Suppressor macrophage treated with lipopolysaccharide for 1 hour (primary cell): ENCODE measurements around the gene WRNIP1.

Experiments used
- DNase-seq, 3 donors: peaks; one replicate each; pipeline ENCODE4 v3.0.0-alpha.2; 2020 to 2022

Gene WRNIP1

DNA sequence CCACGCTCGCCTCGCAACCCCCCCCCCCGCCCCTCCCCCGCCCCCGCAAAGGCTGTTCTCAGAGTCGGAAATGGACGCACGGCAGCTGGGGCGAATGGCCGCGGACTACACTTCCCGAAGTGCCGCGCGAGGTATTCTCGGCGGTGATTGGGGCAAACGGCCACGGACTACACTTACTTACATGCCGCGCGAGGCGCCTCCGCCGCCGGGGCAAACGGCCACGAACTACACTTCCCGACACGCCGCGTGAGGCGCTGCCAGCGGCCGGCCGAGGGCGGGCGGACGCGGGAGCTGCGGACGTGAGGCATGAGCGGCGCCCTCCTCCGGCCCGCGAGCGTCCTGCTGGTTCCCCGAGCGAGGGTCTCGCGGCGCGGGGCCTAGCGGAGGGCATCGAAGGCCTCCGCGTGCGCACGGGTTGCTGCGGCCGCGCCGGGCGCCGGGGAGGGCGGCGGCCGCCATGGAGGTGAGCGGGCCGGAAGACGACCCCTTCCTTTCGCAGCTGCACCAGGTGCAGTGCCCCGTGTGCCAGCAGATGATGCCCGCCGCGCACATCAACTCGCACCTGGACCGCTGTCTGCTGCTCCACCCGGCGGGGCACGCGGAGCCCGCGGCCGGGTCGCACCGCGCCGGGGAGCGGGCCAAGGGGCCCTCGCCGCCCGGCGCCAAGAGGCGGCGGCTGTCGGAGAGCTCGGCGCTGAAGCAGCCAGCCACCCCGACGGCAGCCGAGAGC, at the start of gene WRNIP1:
Gene WRNIP1, plus strand, starts transcription at position 228 of the 730 bp plus-strand sequence. Its CDS starts 230 bp downstream, at position 458.
- peak; percentile 99 to 100 (median 100) for DNase-seq

DNA sequence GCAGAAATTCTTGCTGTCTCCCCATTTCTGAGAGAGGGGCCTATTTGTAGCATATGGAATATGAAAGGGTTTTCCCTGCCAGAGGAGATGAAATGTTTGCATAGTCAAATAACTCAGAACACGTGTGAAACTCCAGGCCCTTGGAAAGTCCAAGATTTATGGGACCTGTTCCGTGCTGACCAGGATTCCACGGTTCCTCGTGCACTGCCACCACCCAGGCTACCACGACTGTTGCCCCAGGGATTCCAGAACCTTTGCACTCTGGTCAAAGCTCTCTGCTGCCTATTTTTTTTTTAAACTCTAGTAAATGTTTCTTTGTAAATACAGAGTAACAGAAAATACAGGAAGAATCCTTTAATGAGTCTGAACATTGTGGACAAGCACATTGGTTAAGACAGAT, 49.5 kb upstream of the WRNIP1 start:
- DNase-seq: no peak

DNA sequence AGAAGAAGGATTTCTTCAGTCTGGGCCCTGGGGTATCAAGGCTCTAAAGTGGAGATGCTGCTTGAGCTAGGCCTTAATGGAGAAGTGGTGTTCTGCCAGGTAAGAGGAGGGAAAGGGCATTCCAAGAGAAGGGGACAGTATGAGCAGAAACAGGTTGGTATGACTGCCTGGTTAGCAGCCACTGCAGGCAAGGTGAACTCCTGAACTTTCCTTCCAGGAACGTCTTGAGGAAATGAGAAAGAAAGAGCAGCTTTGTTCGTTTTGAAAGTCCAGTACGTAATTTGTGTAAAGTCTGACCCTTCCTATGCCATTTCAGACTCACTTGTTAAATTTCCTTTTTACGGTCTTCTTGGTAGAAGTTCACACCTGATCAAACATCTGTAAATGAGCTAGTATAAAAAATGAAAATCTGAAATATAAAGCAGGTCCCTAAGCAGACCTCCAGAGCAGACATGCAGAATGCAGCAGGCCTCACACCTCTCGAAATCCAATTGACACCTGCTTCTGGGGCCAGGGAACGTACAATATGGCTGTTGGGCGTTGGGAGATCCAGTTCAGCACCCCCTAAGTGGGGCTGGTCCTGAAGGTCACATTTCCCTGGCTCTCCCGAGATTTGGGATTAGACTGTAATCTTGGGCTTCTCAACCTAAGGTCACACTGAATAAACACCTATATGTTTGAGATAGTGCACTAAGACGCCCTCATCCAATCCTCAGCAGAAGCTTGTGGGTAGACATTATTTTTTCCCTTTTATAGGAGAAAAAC, 48.1 kb upstream of the WRNIP1 start:
- no peak for DNase-seq

DNA sequence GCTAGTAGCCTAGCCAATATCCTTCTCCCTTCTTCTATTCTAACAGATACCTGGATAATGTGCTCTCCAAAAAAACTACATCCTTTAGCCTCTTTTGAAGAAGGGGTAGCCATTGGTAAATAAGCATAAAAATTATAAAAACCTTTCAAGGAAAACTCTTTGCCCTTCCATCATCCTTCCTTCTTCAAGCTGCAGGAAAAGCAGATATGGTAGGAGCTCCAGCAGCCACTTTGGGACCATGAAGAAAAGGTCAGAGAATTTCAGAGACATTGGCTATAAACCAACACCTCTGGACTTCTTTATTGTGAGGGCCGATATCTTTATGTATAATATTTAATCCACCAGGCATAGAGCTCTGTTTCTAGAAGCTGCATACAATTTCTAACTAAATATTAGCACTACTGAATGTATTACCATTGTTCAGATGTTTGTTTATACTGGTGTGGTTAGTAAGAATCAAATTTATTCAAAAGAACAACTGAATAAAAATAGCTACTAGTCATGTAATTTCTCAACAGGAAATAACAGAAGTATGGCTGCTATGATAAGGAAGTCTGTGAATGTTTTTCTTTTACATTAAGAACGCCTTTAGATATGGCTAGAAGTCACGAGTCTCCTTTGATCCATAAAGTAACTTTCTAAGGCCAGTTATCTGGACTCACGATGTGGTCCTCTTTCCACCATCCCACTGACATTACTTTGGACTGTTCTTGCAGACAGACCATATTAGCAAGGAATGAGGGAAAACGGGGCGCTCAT, 46.7 kb upstream of the WRNIP1 start:
- DNase-seq: peak in 2 of 3 donors; percentile 33 to 37

DNA sequence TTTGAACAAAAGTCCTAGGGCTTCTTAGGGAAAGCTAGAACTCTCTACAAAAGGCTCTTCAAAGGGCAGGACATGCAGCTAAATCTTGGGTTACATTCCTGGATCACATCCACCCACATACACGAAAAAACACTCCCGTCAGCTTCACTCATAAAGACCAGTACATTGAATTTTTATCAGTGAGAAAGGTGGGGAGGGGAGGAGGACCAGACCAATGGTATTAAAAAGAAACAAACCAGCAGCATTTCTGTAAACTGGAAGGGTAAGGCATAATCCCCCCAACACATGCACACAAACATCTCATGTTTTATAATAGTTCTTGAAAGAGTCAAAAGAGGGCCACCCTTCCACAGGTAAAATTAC, 46.1 kb upstream of the WRNIP1 start:
- DNase-seq: no peak

DNA sequence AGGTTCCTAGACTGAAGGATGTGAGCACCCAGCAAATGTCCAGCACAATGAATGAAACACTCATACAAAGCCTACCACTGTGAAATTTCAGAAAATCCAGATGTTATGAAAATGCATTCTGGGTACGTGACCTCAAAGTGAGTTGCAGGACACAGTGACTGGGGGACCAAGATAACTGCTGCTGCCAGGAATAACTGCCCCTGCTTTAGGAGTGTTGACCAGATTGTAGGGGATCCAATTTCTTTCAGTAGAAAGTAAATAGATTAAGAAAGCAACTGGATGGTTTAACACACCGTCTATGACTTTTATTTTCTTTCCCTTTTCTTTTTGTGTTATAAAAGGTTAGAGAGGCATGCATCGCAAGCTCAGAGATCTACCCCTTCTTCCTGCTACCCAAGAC, 44.0 kb upstream of the WRNIP1 start:
- DNase-seq: no peak

DNA sequence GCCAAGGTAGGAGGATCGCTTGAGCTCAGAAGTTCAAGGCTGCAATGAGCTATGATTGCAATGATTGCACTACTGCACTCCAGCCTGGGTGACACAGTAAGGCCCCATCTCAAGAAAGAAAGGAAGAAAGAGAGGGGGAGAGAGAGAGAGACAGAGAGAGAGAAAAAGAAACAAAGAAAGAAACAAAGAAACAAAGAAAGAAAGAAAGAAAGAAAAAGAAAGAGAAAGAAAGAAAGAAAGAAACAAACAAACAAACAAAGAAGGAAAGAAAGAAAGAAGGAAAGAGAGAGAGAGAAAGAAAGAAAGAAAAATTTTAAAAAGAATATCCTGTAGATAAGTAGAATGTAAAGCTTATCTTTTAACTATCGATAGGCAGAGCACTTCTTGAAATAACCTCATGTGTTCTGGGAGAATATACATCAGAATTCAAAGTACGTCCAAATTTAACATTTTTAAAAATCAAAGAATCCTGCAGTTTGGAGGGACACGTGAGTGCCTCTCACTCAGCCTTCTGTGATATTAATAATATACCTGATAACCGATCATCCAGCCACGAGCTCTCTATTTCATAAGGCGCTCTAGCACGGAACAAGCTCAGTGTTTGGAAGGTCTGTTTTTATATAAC, 39.7 kb upstream of the WRNIP1 start:
- DNase-seq: no peak

DNA sequence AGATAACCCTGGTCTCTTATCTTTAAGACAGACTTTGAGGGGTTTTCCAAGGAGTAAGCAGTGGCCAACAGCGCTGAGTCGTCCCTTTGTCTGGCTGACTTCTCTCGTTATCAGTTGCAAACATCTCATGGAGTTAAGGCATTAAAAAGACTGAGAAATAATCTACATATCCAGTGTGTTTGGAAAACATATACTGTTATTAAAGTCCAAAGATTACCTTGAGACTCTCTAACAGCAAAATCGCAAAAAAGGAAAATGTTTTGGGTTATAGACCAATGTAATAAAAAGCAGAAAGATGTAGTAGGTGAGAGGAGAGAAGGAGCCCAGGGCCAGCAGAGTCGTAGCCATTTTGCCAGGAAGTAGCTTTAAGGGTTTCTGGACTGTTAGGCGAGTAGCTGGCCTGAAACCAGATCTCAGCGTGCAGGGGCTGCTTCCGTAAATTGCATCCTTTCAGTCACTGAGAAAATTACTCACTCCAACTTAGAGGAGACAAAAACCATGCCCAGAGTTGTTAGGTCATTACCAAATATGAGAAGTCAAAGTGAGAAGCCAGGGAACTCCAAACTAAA, 39.1 kb upstream of the WRNIP1 start:
- peak; percentile 89 to 98 (median 96) for DNase-seq

DNA sequence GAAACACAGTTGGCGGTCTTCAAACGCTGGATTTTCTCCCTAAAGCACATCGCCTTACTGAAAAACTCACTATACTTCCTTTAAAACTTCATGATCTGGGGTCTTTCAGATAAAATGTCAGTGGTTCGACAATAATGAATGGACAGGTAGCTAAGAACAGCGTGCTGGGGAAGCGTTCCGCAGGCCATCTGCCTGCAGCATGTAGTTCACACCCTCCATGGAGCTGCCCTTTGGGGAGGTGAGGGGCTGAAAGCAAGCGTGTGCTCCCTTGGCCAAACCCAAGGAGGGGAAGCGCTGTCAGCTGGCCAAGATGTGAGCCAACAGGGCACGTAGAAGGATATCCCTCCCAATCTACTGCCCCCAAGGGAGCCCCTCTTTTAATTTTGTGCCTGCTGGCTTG, 35.3 kb upstream of the WRNIP1 start:
- no peak for DNase-seq

DNA sequence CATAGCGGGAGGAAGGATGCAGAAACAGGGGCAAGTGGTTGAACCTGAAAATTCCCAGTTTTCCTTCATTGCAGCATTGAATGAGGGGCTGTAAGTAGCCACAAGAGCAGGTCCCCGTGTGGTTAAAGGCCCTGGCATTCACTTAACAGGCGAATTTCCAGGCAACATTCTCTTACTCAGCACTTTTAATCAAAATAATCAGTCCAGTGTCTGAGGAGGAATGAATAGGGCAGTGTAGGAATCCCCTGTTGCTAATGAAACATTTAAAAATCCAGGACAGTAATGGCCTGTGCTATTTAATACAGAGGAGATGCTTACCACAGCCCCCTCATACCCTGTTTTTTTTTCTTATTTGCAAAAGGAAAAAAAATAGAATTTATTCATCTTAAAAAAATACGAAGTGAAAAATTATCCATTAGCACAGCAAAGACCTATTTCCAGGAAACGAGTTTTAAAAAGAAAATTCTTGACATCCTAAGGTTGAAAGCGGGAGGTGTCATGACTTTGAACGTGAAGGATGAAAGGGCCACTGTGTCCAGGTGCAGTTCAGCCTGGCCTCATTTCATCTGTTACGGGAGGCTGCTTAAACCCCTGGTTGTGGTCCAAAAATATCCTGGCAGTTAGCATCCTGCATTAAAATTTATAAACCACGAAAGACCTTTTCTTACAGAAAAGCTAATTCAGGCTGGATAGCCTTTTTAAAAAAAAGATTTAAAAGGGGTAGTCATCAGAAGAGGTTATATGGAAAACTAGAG, 34.7 kb upstream of the WRNIP1 start:
- no peak for DNase-seq

DNA sequence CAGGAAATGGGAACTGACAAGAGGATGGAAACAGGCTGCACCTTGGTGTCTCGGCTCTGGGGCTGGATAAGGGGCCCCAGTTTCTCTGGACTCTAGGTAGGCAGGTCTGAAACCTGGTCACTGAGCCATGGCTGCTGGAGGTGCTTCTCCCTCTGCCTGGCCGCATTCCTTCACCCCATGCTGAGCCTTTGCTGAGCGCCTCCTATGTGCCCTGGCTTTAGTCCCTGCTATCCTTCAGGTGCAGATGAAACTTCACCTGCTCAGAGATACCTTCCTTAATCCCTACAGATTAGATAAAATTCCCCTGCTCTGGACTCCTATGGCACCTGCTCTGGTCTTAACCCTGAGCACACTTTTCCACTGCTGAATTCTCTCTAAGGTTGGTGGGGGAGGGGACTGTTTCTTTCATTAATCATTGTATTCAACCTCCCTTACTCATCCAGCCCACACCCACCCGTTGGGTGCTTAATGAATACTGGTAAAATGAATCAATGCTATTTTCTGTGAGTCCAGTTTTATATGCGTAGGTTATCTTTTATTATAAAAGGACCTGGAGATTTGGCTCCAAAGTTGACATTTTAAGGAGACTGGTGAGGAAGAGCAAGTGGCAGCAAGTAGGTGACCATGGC, 33.8 kb upstream of the WRNIP1 start:
- DNase-seq: no peak

DNA sequence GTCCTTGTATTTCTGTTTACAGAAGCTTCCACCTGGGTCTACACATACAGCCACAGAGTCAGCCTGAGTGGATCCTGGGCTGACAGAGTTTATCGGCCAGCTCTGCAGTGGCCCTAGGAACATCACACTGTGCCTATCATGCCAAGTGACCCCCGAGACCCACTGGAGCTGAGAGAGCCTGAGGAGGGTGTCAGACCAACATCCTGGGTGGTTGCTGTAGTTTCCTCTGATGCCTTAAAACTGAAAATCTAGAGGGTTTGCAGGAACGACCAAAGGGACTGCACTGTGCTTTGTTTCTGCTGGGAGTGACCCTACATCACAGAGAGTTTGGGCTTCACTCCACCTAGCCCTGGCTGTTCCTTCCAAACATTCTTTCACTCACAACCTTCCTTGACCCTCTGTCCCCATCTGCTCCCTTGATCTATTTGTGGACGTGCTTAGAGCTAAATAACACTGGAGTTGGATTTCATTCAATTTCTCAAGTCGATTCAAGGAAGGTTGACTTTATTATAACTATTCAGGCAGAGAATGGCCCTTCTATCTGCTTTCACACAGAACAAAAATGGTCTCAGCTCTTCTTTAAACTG, 32.6 kb upstream of the WRNIP1 start:
- DNase-seq: no peak

DNA sequence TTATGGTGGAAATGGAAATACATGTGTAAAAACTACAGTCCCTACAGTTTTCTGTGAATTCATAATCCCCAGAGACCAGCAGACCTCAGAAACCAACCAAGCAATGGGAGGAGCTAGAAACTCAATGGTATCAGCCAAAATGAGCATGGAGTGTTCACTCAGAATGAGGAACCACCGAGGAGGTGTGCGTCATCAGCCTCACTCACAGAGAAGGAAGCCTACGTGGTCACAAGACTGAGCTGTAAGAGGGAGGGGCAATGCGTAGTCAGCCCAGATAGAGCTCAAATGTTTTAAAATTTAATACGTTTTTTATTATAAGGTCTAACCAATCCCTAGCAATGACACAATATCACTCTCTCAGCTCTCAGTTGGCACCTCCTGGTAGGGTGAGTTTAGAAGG, 31.9 kb upstream of the WRNIP1 start:
- DNase-seq: peak; percentile 95 to 99 (median 98)

DNA sequence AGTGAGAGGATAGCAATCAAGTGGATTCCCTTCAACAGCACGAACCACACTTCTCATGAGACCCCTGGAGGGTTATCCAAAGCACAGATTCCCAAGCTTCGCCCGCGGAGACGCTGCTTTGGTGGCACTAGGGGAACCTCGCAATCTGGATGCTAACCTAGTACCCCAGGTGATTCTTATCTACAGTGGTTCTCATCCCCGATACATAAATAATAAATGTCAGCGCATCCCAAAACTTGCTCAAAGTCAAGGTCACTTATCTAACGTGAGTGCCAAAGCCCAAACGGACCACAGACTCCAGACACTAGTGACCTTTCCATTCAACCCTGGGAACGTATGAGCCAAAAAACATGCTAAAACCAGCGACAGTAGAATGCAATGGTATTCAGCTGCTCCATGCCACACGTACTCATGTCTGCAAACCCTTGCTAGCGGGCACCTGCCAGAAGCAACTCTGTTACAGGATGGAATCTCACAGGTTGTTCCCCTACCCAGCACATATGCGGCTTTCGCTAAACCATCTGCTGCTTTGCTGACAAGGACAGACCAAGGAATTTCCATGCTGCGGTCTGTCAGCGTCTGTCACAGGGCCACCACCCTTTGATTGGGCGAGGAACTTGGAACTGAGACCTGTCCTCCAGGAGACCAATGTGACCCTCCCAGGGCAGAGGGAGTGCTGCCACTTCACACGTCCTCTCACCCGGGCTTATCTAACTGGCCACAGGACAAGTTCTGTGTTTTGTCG, 31.3 kb upstream of the WRNIP1 start:
- DNase-seq: no peak

DNA sequence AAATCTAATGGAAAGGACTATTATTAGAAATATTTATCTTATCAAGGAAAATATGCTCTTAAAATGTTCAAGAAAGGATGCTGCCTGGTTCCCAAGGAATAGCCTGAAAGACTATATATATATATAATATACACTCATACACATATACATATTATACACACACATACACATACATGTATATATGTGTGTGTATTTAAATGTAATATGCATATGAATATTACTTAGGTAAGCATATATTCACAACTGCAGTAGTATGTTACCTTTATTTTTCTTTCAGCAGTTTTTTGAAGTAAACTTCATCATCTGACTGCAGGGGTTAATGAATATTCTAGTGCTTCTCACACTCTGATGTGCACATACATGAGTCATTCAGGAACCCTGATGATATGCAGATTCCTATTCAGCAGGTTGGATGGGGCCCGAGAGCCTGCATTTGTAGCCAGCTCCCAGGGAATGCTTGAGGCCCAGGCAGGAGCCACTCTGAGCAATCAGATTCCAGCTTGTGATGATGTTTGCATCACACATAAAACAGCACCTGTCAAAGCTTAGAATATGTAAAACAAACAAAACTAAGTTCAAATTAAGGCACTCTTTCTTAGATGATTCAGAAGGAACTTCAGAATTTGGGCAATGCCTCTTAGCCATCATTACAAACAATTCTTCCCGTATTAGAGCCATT, 30.6 kb upstream of the WRNIP1 start:
- DNase-seq: peak; percentile 45 to 82 (median 71)

DNA sequence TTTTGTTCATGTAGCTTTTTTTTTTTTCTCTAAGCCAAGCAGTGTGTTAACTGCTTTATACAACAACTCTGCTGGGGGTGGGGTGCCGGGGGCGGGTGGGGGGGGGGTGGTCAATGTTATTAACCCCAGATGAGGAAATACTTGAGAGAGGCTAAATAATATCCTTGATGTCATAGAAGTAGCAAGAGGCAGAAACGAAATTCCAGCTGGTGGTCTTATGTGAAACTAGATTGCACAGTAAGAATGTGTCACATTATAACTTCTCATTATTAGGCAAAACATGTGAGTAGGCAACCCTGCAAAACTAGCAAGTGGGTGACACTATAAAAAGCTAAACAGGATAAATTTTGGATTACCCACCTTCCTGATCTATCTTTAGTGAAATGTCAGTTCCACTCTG, 27.3 kb upstream of the WRNIP1 start:
- peak; percentile 28 to 90 (median 84) for DNase-seq

DNA sequence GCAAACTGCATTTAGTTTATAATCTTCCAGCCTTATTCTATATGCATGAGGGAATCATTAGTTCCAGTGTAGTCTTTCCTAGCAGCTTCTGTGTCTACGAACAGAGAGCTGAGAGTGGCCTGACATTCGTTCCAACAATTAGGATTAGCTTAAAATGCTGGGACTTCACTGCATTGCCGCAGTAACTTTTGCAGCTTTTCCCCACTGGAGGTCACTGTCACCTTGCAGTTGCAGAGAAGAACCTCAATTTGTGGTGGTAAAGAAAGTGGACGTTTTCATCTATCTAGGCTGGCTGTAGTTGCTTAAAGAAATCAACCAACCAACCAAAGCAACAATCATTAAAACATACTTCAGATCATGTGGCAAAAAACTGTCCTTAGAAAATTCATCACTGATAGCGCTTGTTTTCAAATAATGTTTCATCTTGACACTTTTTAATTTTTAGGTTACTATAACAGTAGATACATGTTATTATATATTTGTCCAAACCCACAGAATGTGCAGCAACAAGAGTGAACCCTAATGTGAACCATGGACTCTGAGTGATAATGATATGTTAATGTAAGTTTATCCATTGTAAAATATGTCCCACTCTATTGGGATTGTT, 26.7 kb upstream of the WRNIP1 start:
- peak; percentile 74 to 84 (median 80) for DNase-seq

DNA sequence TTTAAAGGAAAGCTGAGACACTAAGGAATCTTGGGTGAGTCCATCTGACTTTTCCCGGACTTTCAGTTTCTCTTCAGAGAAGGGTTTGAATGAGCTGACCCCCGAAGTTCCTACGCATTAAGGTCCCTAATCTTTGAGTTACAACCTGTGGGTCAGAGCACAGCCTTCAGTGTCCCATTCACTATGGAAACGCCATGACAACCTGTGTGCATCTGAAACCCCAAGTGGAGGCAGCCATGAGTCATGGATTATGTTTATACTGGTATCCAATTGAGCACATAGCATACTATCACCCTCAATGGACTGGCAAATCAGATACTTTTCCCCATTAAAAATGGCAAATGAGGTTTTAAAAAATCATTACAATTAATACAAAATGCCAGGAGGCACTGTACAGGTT, 25.9 kb upstream of the WRNIP1 start:
- peak in 2 of 3 donors; percentile 26 to 56 for DNase-seq

DNA sequence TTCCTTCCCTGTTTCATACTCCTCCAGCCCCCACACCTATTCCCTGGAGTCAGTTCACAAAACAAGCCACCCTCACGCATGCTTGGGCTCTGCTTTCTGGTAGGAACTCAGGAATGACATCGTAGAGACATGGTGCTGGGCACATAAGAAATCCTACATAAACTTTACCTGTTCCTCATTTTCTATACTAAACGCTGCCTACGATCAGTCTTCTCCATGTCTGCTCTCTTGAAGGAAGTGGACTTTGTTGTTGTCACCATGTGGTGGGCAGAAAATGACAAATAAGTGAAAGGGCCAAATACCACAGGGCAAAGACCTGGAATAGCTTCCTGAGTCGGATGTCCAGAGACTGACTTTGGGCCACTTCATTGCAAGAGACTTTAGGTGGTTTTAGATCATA, 24.6 kb upstream of the WRNIP1 start:
- peak; percentile 68 to 83 (median 75) for DNase-seq
